ENCODE measurements around the gene ABCA3.

GRCh38 chr16:2237102-2237482 is 103.4 kb downstream of the ABCA3 start:
- TF ChIP-seq, protein P1, sequence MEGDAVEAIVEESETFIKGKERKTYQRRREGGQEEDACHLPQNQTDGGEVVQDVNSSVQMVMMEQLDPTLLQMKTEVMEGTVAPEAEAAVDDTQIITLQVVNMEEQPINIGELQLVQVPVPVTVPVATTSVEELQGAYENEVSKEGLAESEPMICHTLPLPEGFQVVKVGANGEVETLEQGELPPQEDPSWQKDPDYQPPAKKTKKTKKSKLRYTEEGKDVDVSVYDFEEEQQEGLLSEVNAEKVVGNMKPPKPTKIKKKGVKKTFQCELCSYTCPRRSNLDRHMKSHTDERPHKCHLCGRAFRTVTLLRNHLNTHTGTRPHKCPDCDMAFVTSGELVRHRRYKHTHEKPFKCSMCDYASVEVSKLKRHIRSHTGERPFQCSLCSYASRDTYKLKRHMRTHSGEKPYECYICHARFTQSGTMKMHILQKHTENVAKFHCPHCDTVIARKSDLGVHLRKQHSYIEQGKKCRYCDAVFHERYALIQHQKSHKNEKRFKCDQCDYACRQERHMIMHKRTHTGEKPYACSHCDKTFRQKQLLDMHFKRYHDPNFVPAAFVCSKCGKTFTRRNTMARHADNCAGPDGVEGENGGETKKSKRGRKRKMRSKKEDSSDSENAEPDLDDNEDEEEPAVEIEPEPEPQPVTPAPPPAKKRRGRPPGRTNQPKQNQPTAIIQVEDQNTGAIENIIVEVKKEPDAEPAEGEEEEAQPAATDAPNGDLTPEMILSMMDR (IDR thresholded peaks at IDR 0.05), result no peak
- no peak for TF ChIP-seq POLR2AphosphoS5 (IDR thresholded peaks at IDR 0.05; ENCODE audit: low read depth, low read length)
